Aorta (tissue), 5 donors: Measurements from ENCODE around the gene COTL1. TPM values are rescaled to one million over a fixed set of nuclear protein-coding genes. Genes with fewer than 3 reads are reported as not detected.

Source experiments
- ATAC-seq: fragments of 200-7000 bp; cut with Tn5 transposase; one replicate; pipeline ENCODE4 v1.9.1; 2022; ENCODE audit warnings: moderate library complexity; ENCODE audit not compliant: low FRiP score
- DNase-seq, 2 donors: peaks; one replicate each; pipeline ENCODE4 v3.0.0-alpha.2; 2020
- H3K27ac ChIP-seq, 2 donors: one replicate each; pipeline ENCODE4 v1.5.1; 2013; ENCODE audit warnings: low read length in 2 of 2, mild to moderate bottlenecking in 2 of 2, moderate library complexity in 2 of 2, control low read depth in 1 of 2, inconsistent platforms in 1 of 2, low read depth in 1 of 2
- H3K27me3 ChIP-seq, 2 donors: one replicate each; pipeline ENCODE4 v1.6.1; 2013; ENCODE audit warnings: control low read depth in 1 of 2, low read length in 1 of 2, mild to moderate bottlenecking in 1 of 2, moderate library complexity in 1 of 2; ENCODE audit not compliant: insufficient read depth in 2 of 2, control insufficient read depth in 1 of 2
- H3K36me3 ChIP-seq, 2 donors: one replicate each; pipeline ENCODE4 v1.6.1; 2013; ENCODE audit warnings: control low read depth in 1 of 2, low read length in 1 of 2, mild to moderate bottlenecking in 1 of 2; ENCODE audit not compliant: insufficient read depth in 2 of 2, control insufficient read depth in 1 of 2
- H3K4me1 ChIP-seq, 2 donors: one replicate each; pipeline ENCODE4 v1.6.1; 2013; ENCODE audit warnings: low read length in 2 of 2, control low read depth in 1 of 2, mild to moderate bottlenecking in 1 of 2, moderate library complexity in 1 of 2; ENCODE audit not compliant: insufficient read depth in 2 of 2, control insufficient read depth in 1 of 2
- H3K4me3 ChIP-seq, 2 donors: one replicate each; pipeline ENCODE4 v1.5.1; 2013; ENCODE audit warnings: low read length in 2 of 2, control low read depth in 1 of 2, mild to moderate bottlenecking in 1 of 2
- H3K9me3 ChIP-seq: one replicate; pipeline ENCODE4 v1.6.1; 2013; ENCODE audit warnings: mild to moderate bottlenecking, low read length; ENCODE audit not compliant: control insufficient read depth
- WGBS, 2 donors: extraction: QIAGEN DNeasy Blood & Tissue Kit; methylation state at CpG; one replicate each; pipeline ENCODE4 v1.1.7; 2013; 5-methylcytosine and 5-hydroxymethylcytosine counted together
- intact Hi-C, 2 donors: fragments of 100-400 bp; cut with DNase I; formaldehyde crosslinking; loops; one replicate each; pipeline versions ENCODE4 v1.14.2 to v1.15.0; 2022
- polyA plus RNA-seq, 2 donors: library from polyadenylated mRNA; stranded (reverse); fragments of 200-250 nt; gene quantifications; one replicate each; pipeline ENCODE4 v1.2.3, GENCODE V29; 2013
- total RNA-seq, 2 donors: library from RNA; stranded (reverse); fragmentation: NEBNext Ultra II Directional; extraction: Animal tissue kit (Norgen Biotek cat#: 25700); gene quantifications; one replicate each; pipeline ENCODE4 v1.2.1, GENCODE V29; 2021
- donor health status: healthy with polysubstance abuse.
- donor health status: Bipolar disorder and iron deficiency.
- donor health status: DM: no; HTN: no; CAD: no.
- donor health status: DM: no; HTN: no; CAD: no.
- donor health status: DM: yes; HTN: yes; CAD: no.

Gene COTL1
- total and polyA plus RNA-seq, 4 donors, result 22.8 to 69.9 (median 60.0) TPM

DNA sequence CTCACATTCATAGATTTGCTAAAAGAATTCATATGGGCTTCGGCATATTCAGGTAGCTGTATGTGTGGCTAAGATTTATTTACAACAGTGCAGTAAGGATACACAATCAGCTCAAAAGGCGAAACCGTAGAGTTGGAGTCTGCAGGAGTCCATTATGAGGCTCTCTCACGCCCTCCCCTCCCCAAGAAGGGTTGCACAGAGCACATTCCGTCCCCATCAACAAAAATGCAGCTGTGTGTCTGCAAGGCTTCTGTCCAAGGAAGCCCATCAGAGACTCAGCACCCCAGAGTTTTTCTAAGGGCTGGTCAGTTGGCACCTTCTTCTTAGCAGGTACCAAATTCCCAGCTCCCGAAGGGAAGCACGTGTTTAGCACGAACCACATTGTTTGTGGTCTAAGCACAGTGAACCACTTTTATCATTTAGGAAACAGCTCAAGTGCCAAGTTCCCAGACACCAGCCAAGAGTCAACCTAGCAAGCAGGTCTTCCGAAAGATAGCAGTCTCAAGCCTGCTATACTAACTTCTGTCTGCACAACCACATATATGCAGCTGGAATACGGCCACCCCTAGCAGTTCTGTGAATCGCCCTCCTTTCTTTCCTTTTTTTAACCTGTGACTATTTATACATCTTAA lies 84.9 kb downstream of the COTL1 start:
- no peaks in the 10 kb centered on the region for H3K27me3 ChIP-seq
- intact Hi-C loops, result loop anchor here (5.0 kb wide), 1 partner anchor 84 kb away; the partner anchor contains the start of gene COTL1 (in 2 of the 2)
- peak overlapping the region in 1 of 2 donors; percentile 23 for H3K27ac ChIP-seq
- H3K4me1 ChIP-seq, result peaks cover 0 to 7% of the 10 kb centered on the region in 2 donors
- DNase-seq (no peak), ATAC-seq (no peak)
- H3K36me3 ChIP-seq, result no peaks in the 10 kb centered on the region
- no peaks in the 10 kb centered on the region for H3K9me3 ChIP-seq
- 76 to 87% methylated on average over 11 of the region's 11 CpGs for WGBS, 2 donors
- no peak overlapping the region for H3K4me3 ChIP-seq

DNA sequence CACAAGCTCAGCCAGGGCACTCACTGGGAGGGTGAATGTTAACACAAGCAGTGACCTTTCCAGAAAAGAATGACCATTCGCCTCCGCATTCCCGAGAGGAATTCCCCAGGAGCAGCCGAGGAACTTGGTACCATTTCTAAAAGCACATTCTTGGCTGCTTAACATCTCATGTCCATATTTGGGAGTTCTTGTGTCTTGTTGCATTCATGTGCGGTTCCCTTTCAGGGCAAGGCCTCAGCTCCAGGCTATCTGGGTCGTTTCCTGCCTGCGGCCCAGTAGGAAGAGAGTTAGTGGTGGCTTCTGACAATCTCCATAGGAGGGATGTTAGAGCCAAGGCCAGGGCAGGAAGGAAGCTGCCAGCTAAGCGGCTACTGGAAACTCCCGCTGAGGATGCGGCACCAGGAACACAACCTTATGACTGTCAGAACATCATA lies 85.6 kb downstream of the COTL1 start:
- Histone ChIP-seq H3K4me3 (no peak overlapping the region), H3K9me3 (no peaks in the 10 kb centered on the region), H3K27me3 (no peaks in the 10 kb centered on the region), H3K27ac (peak overlapping the region in 1 of 2 donors; percentile 78), H3K36me3 (no peaks in the 10 kb centered on the region), H3K4me1 (peaks cover 0 to 7% of the 10 kb centered on the region in 2 donors)
- peak; percentile 79 for ATAC-seq
- intact Hi-C loops, result loop anchor here (5.0 kb wide), 1 partner anchor 85 kb away; the partner anchor contains the start of gene COTL1 (in 2 of the 2)
- 5 to 7% methylated on average over 10 of the region's 10 CpGs for WGBS, 2 donors
- peak; percentile 85 for DNase-seq

- H3K9me3 ChIP-seq, result no peaks in the 10 kb centered on the region
- no peak for DNase-seq
- no peaks in the 10 kb centered on the region for H3K27me3 ChIP-seq
- intact Hi-C loops, result loop anchor here (5.0 kb wide), 1 partner anchor 86 kb away; the partner anchor contains the start of gene COTL1 (in 2 of the 2)
- peak overlapping the region in 1 of 2 donors; percentile 60 for H3K27ac ChIP-seq
- H3K4me1 ChIP-seq, result peaks cover 0 to 7% of the 10 kb centered on the region in 2 donors
- H3K36me3 ChIP-seq, result no peaks in the 10 kb centered on the region
- 20 to 23% methylated on average over 9 of the region's 9 CpGs for WGBS, 2 donors
- no peak for ATAC-seq
- no peak overlapping the region for H3K4me3 ChIP-seq
Measured at GRCh38 chr16:84531671-84532111, 86.2 kb downstream of the COTL1 start.

GRCh38 chr16:84530590-84530989 lies 87.3 kb downstream of the COTL1 start:
- 95 to 97% methylated on average over 5 of the region's 5 CpGs for WGBS, 2 donors
- Histone ChIP-seq H3K9me3 (no peaks in the 10 kb centered on the region), H3K4me1 (peaks cover 0 to 7% of the 10 kb centered on the region in 2 donors), H3K27me3 (no peaks in the 10 kb centered on the region), H3K27ac (no peak overlapping the region), H3K36me3 (no peaks in the 10 kb centered on the region), H3K4me3 (no peak overlapping the region)
- intact Hi-C loops, result loop anchor here (5.0 kb wide), 1 partner anchor 87 kb away; the partner anchor contains the start of gene COTL1 (in 2 of the 2)
- ATAC-seq (no peak), DNase-seq (no peak)

DNA sequence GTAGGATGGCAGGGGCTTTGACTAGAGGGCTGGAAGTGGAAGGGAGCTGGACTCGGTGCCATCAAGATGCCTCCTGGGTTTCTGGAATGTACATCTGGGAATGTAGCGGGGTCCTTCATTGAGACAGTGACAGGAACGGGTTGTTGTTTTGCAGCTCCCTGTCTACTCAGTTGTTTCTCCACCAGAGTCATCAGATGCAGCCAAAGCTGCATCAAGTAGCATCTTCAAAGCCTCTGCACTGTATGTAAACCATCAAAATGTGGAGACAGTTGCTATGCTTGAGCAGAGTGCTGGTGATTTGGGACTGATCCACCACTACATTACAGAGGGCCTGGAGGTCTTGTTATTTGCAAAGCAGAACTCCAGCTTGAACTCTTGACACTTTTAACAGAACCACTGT lies 88.3 kb downstream of the COTL1 start:
- ATAC-seq (no peak), DNase-seq (no peak)
- WGBS, 2 donors, result 98% methylated on average over 3 of the region's 3 CpGs
- intact Hi-C loops, result loop anchor here (5.0 kb wide), 1 partner anchor 88 kb away; the partner anchor contains the start of gene COTL1 (in 2 of the 2)
- Histone ChIP-seq H3K9me3 (no peaks in the 10 kb centered on the region), H3K36me3 (no peaks in the 10 kb centered on the region), H3K27me3 (no peaks in the 10 kb centered on the region), H3K27ac (no peak overlapping the region), H3K4me1 (peaks cover 0 to 7% of the 10 kb centered on the region in 2 donors), H3K4me3 (no peak overlapping the region)

GRCh38 chr16:84528322-84528721 lies 89.6 kb downstream of the COTL1 start:
- no peaks in the 10 kb centered on the region for H3K36me3 ChIP-seq
- H3K9me3 ChIP-seq, result no peaks in the 10 kb centered on the region
- ATAC-seq, result no peak
- H3K27ac ChIP-seq, result no peak overlapping the region
- no peaks in the 10 kb centered on the region for H3K27me3 ChIP-seq
- peaks cover 0 to 7% of the 10 kb centered on the region in 2 donors for H3K4me1 ChIP-seq
- intact Hi-C loops, result no loop called here
- no peak overlapping the region for H3K4me3 ChIP-seq
- DNase-seq, result no peak
- 94 to 96% methylated on average over 6 of the region's 6 CpGs for WGBS, 2 donors

DNA sequence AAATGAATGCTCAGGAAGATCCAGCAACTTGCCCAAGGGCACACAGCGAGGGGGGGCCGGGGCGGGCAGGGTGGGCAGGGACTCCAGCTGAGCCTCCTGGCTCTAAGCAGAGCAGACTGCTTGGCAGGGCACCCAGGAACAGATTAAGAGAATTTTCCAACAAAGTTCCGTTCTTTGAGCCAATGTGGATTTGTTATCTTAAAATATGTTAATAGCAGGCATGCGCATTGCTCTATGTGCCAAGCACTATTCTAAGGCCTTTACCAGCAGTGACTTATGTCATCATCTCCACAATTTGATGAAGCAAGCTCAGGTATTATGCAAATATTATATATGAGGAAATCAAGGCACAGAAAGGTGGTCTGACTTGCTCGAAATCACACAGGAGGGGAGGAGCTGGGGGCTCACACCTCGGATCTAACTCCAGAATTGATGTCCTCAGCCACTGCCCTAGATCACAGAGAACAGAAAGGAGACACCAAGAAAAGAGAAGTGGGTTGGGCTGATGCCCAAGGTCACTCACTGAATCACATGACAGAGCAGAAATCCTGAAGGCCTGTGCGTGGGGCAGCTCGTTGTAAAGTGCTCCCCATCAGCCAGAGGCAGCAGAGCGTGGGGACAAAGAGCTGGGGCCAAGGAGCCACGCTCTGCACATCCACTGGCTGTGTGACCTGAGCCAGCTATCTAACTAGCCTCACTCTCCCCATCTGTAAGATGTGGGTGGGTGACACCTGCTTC lies 90.2 kb downstream of the COTL1 start:
- H3K27ac ChIP-seq, result peak overlapping the region in 1 of 2 donors; percentile 0
- DNase-seq (peak in 1 of 2 donors; percentile 63), ATAC-seq (no peak)
- 26 to 29% methylated on average over 11 of the region's 11 CpGs for WGBS, 2 donors
- H3K27me3 ChIP-seq, result no peaks in the 10 kb centered on the region
- intact Hi-C loops, result no loop called here
- H3K9me3 ChIP-seq, result no peaks in the 10 kb centered on the region
- H3K4me3 ChIP-seq, result no peak overlapping the region
- peaks cover 0 to 7% of the 10 kb centered on the region in 2 donors for H3K4me1 ChIP-seq
- no peaks in the 10 kb centered on the region for H3K36me3 ChIP-seq

- ATAC-seq (peak; percentile 64), DNase-seq (peak in 1 of 2 donors; percentile 58)
- intact Hi-C loops, result no loop called here
- Histone ChIP-seq H3K27ac (peak overlapping the region in 1 of 2 donors; percentile 2), H3K4me3 (no peak overlapping the region), H3K36me3 (no peaks in the 10 kb centered on the region), H3K27me3 (no peaks in the 10 kb centered on the region), H3K4me1 (peaks cover 0 to 5% of the 10 kb centered on the region in 2 donors), H3K9me3 (no peaks in the 10 kb centered on the region)
- WGBS, 2 donors, result 7% methylated on average over 29 of the region's 29 CpGs
Measured at GRCh38 chr16:84526794-84527531, 90.9 kb downstream of the COTL1 start.
